ENCODE results near the gene SIDT1.

The SIDT1 gene

DNA sequence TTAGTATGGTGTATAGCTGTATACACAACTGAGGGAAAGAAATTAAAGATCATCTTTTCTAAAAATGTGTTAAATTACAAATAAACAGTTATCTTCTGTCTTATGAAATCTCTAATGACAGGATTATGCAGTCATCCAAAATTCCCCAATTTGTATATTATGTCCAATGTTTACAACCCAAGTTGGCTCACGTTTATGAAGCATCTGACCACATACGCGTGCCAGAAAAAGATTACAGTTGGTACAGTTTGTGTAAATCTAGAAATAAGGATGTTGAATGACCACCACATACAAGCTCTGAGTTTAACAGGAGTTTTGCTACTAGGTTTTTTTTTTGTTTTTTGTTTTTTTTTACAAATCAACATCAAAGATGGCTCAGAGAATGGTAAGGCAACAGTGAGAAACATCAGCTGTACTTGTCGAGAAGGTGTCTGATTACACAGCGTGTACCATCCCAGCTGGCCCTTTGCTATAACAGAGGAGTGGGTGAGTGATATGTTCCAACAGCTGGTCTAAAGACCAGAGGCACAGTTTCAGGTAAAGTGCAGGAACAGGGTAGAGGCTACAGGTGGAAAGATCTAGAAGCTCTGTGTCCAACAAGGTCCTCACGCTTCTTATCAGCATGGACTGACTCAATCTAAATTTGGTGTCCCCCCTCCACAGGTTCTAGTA is 117.0 kb downstream of the SIDT1 start:
- ChIA-PET CTCF (interaction anchor here (1.0 to 1.4 kb wide), 2 partner anchors 21 to 36 kb away, joined by 3 to 4 read pairs; no protein-coding TSS in a partner anchor), POLR2A (no interaction called here)
- no peak overlapping the region for H3K4me3 ChIP-seq (ENCODE audit: low read depth, low read length)
- DNase-seq (ENCODE audit: low read depth, low spot score), result no peak
- TF ChIP-seq, protein P1, sequence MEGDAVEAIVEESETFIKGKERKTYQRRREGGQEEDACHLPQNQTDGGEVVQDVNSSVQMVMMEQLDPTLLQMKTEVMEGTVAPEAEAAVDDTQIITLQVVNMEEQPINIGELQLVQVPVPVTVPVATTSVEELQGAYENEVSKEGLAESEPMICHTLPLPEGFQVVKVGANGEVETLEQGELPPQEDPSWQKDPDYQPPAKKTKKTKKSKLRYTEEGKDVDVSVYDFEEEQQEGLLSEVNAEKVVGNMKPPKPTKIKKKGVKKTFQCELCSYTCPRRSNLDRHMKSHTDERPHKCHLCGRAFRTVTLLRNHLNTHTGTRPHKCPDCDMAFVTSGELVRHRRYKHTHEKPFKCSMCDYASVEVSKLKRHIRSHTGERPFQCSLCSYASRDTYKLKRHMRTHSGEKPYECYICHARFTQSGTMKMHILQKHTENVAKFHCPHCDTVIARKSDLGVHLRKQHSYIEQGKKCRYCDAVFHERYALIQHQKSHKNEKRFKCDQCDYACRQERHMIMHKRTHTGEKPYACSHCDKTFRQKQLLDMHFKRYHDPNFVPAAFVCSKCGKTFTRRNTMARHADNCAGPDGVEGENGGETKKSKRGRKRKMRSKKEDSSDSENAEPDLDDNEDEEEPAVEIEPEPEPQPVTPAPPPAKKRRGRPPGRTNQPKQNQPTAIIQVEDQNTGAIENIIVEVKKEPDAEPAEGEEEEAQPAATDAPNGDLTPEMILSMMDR (IDR thresholded peaks at IDR 0.05; ENCODE audit: insufficient read depth, low read length, missing control alignments), result no peak

DNA sequence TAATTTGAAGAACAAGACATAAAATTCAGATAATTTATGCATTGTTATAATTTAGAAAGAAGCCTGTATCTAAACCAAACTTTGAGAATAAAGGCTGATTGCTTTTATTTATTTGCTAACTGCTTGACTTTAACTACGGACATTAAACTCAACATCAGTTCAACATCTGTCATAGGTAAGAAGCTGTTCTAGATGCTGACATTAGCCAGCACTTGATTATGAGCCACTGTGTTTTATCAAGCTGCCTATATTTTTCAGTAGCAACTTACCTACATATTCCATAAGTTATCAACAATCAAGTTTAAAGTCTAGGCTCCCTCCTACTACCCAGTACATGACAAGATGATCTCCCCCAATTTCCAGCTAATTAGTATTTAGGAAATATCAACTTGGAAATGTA is 122.0 kb downstream of the SIDT1 start:
- no peak for DNase-seq (ENCODE audit: low read depth, low spot score)
- ChIA-PET POLR2A (interaction anchor here (0.6 kb wide), 1 partner anchor 642 kb away, joined by 5 read pairs; no protein-coding TSS in a partner anchor), CTCF (interaction anchor here (1.0 kb wide), 1 partner anchor 9 kb away, joined by 3 read pairs; no protein-coding TSS in a partner anchor)
- H3K4me3 ChIP-seq (ENCODE audit: low read depth, low read length), result no peak overlapping the region
- TF ChIP-seq, protein P1 (IDR thresholded peaks at IDR 0.05; ENCODE audit: insufficient read depth, low read length, missing control alignments), result no peak

DNA sequence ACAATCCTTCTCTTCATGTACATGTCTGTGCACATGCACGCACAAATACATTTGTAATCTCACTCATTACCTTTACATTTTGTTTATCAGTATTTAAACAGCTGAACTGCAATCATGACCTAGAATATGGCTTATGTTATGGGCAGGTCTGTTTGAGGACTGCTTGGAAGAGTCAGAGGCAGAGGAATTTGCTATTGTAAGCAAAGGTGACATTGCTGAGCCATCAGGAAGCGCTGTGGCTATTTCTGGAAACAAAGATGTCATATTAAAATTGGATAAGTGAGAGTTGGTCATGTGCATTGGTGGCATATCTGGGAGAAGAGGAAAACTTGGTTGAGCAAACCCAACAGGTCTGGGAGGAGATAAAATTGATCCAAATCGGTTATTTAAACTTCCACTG is 122.5 kb downstream of the SIDT1 start:
- H3K4me3 ChIP-seq (ENCODE audit: low read depth, low read length), result no peak overlapping the region
- DNase-seq (ENCODE audit: low read depth, low spot score), result no peak
- ChIA-PET CTCF (interaction anchor here (1.0 kb wide), 1 partner anchor 8 kb away, joined by 3 read pairs; no protein-coding TSS in a partner anchor), POLR2A (no interaction called here)
- TF ChIP-seq, protein P1 (IDR thresholded peaks at IDR 0.05; ENCODE audit: insufficient read depth, low read length, missing control alignments), result no peak

DNA sequence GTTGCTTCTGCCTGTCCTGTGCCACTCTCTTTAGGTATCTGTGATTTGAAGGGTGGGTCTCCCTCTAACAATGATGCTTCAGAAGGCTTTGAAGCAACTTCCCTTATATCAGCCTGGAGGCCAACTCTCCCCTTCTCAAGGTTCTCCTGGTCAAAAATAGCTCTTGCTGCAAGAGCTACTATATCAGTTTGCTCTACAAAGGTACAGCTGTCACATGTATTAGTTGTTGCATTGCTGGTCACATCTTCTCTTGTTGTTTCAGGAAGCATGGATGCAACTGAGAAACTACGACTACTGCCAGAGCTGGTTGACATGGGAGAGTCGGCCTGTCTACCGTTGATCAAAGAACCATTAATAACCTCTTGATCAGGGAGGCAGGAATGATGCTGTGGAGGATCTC is 125.8 kb downstream of the SIDT1 start:
- TF ChIP-seq, protein P1 (IDR thresholded peaks at IDR 0.05; ENCODE audit: insufficient read depth, low read length, missing control alignments), result no peak
- CTCF ChIA-PET, result interaction anchor here (0.9 kb wide), 1 partner anchor 180 kb away, joined by 3 read pairs; the partner anchor contains the start of gene GRAMD1C
- H3K4me3 ChIP-seq (ENCODE audit: low read depth, low read length), result no peak overlapping the region
- DNase-seq (ENCODE audit: low read depth, low spot score), result no peak
- POLR2A ChIA-PET, result no interaction called here

DNA sequence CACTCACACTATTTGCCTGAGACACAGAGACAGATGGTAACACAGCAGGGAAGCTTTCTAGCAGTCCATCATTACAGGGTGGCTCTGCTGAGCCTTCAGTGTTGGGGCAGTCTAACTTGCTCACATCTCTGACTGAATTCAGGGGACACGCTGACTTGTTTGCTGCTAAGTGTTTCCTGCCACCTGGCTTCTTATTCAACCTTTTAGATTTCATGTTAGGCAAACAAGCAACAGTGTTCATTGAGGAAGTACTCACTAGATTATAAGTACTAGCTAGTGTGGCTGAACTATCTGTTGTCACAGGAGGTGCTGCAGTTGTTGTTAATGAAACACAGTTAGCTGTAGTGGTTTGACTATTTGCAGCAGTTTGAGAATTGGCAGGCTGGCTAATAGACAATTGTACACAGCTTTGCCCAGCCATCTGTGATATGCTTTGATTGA is 126.8 kb downstream of the SIDT1 start:
- TF ChIP-seq, protein P1 (IDR thresholded peaks at IDR 0.05; ENCODE audit: insufficient read depth, low read length, missing control alignments), result no peak
- POLR2A ChIA-PET, result no interaction called here
- no peak overlapping the region for H3K4me3 ChIP-seq (ENCODE audit: low read depth, low read length)
- no peak for DNase-seq (ENCODE audit: low read depth, low spot score)
- CTCF ChIA-PET, result no interaction called here

DNA sequence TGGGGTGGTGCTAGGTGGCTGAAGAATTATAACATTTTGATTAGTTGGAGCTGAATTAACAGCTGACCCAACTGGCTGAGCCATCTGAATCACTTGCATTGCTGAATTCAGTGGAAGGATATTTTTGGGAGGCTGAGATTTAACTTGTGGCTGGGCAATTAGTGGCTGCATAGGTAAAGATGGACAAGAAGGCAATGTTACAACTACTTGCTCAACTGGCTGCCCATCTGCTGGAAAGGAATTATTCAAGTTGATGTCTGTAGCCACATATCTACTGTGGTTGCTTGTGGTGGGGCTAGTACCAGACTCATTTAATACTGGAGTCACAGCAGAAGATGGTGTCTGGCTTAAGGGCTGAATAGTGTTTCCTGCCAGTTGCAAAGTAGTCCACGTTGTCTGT is 127.6 kb downstream of the SIDT1 start:
- CTCF ChIA-PET, result no interaction called here
- H3K4me3 ChIP-seq (ENCODE audit: low read depth, low read length), result no peak overlapping the region
- no peak for DNase-seq (ENCODE audit: low read depth, low spot score)
- POLR2A ChIA-PET, result no interaction called here
- TF ChIP-seq, protein P1 (IDR thresholded peaks at IDR 0.05; ENCODE audit: insufficient read depth, low read length, missing control alignments), result no peak
